ENCODE results near the gene CLASP1. TPM values are rescaled to one million over a fixed set of nuclear protein-coding genes. Genes with fewer than 3 reads are reported as not detected.
"Not testable (repeated sequence)": the region's sequence is repeated elsewhere in the genome, so short reads cannot be mapped to it uniquely, and the experiment has no call there.

The CLASP1 gene
- total and polyA plus RNA-seq, 3 donors from 2014 or later, result 43.8 to 130 (median 103) TPM

DNA sequence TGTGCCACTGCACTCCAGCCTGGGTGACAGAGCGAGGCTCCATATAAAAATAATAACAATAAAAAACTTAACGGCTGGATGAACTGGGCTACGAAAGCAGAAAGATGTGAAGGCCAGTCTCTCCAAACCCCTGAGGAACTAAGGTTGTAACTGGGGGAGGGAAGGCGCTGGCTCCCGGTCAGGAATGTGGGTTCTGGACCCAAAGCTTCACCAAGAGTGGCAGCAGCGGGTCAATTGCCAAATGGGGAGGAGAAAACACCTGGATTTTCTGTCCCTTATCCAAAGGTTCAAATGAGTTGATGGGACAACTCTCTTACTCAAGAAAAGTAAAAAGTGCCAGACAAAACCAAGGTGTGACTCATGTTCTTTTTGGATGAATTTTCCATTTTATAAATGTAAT is 304.2 kb downstream of the CLASP1 start:
- intact Hi-C loops (cut with DNase I; ENCODE audit: low total_unique reads), result no loop called here
- H3K27me3 ChIP-seq, result no peaks in the 10 kb centered on the region
- H3K9me3 ChIP-seq, result no peaks in the 10 kb centered on the region
- TF ChIP-seq POLR2A (IDR thresholded peaks at IDR 0.05), result no peak
- no peak for TF ChIP-seq CTCF (IDR thresholded peaks at IDR 0.05)
- no peak for DNase-seq
- WGBS, 2 donors, result 85 to 88% methylated on average over 6 of the region's 6 CpGs
- H3K27ac ChIP-seq, result no peak overlapping the region
- no peak overlapping the region for H3K4me3 ChIP-seq
- H3K4me1 ChIP-seq, result no peaks in the 10 kb centered on the region
- H3K36me3 ChIP-seq (ENCODE audit: low read depth, missing control alignments), result no peaks in the 10 kb centered on the region

- DNase-seq; H3K4me3 ChIP-seq; H3K9me3 ChIP-seq; H3K36me3 ChIP-seq (ENCODE audit: low read depth, missing control alignments); intact Hi-C loops (cut with DNase I; ENCODE audit: low total_unique reads); H3K27me3 ChIP-seq; H3K27ac ChIP-seq; H3K4me1 ChIP-seq: not testable (repeated sequence)
- 74 to 77% methylated on average over 12 of the region's 12 CpGs for WGBS, 2 donors
Measured at GRCh38 chr2:121343828-121344399, 305.3 kb downstream of the CLASP1 start.

DNA sequence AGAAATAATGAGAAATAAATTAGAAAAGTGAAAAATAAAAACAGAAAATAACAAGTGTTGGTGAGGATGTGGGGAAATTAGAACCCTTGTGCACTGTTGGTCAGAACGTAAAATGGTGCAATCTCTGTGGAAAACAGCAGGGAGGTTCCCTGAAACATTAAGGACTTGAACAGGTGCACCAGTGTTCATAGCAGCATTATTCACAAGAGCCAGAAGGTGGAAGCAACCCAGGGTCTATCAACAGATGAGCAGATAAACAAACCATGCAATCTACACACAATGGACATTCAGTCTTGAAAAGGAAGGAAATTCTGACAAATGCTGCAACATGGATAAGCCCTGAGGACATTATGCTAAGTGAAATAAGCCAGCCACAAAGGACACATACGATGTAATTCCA is 306.1 kb downstream of the CLASP1 start:
- no peaks in the 10 kb centered on the region for H3K27me3 ChIP-seq
- TF ChIP-seq CTCF (IDR thresholded peaks at IDR 0.05), result no peak
- TF ChIP-seq POLR2A (IDR thresholded peaks at IDR 0.05), result no peak
- WGBS, 2 donors, result 72 to 96% methylated on average over 2 of the region's 2 CpGs
- no peaks in the 10 kb centered on the region for H3K9me3 ChIP-seq
- no peak for DNase-seq
- H3K36me3 ChIP-seq (ENCODE audit: low read depth, missing control alignments), result no peaks in the 10 kb centered on the region
- H3K4me1 ChIP-seq, result no peaks in the 10 kb centered on the region
- intact Hi-C loops (cut with DNase I; ENCODE audit: low total_unique reads), result no loop called here
- H3K4me3 ChIP-seq, result no peak overlapping the region
- no peak overlapping the region for H3K27ac ChIP-seq

DNA sequence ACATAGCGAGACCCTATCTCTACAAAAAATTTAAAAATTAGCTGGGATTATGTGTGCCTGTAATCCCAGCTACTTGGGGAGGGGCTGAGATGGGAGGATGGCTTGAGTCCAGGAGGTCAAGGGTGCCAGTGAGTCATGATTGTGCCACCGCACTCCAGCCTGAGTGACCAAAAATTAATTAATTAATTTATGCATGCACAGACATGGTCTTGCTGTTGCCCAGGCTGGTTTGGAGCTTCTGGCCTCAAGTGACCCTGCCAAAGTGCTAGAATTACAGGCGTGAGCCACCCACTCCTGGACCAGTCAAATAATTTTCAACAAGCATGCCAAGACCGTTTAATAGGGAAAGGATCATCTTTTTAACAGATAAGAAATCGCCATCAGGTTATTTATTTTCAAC is 306.5 kb downstream of the CLASP1 start:
- Histone ChIP-seq H3K27me3 (no peaks in the 10 kb centered on the region), H3K4me3 (no peak overlapping the region), H3K9me3 (no peaks in the 10 kb centered on the region), H3K4me1 (no peaks in the 10 kb centered on the region), H3K27ac (no peak overlapping the region), H3K36me3 (ENCODE audit: low read depth, missing control alignments) (no peaks in the 10 kb centered on the region)
- intact Hi-C loops (cut with DNase I; ENCODE audit: low total_unique reads), result no loop called here
- DNase-seq, result no peak
- no peak for TF ChIP-seq POLR2A (IDR thresholded peaks at IDR 0.05)
- TF ChIP-seq CTCF (IDR thresholded peaks at IDR 0.05), result no peak
- WGBS, 2 donors, result 87 to 89% methylated on average over 5 of the region's 5 CpGs

- Histone ChIP-seq H3K36me3 (ENCODE audit: low read depth, missing control alignments) (no peaks in the 10 kb centered on the region), H3K9me3 (no peaks in the 10 kb centered on the region), H3K27ac (no peak overlapping the region), H3K4me1 (no peaks in the 10 kb centered on the region), H3K27me3 (no peaks in the 10 kb centered on the region), H3K4me3 (no peak overlapping the region)
- WGBS, 2 donors, result 71 to 84% methylated on average over 1 to 4 of the region's 4 CpGs
- intact Hi-C loops (cut with DNase I; ENCODE audit: low total_unique reads), result no loop called here
- no peak for DNase-seq
- TF ChIP-seq POLR2A (IDR thresholded peaks at IDR 0.05) (no peak), CTCF (IDR thresholded peaks at IDR 0.05) (no peak)
Measured at GRCh38 chr2:121340926-121341325, 308.3 kb downstream of the CLASP1 start.
